ENCODE measurements around the gene F12.

DNA sequence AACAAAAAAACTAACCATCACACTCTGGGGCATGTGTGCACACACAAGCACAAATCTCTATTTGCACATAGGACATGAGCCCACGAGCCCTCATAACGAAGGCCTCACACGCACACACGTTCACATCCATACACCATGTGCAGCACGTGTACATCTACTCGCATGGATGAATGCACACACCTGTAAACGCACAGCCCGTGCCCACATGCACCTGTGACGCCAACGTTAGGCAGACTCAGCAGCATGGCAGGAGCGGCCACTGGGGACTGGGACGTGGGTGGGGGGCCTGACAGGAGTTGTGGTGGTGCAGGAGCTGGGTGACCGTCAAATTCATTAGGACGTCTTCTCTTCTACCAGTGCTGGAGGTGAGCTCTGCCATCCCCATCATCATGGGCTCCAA is 22.0 kb downstream of the F12 start:
- no peak for TF ChIP-seq CTBP1 (IDR thresholded peaks at IDR 0.05; ENCODE audit: borderline replicate concordance)
- no peak for TF ChIP-seq FOXK2 (IDR thresholded peaks at IDR 0.05)
- no peak for TF ChIP-seq L3MBTL2 (conservative IDR thresholded peaks at IDR 0.05)
- no peak for TF ChIP-seq ARNT (IDR thresholded peaks at IDR 0.05)
- TF ChIP-seq, protein P1, sequence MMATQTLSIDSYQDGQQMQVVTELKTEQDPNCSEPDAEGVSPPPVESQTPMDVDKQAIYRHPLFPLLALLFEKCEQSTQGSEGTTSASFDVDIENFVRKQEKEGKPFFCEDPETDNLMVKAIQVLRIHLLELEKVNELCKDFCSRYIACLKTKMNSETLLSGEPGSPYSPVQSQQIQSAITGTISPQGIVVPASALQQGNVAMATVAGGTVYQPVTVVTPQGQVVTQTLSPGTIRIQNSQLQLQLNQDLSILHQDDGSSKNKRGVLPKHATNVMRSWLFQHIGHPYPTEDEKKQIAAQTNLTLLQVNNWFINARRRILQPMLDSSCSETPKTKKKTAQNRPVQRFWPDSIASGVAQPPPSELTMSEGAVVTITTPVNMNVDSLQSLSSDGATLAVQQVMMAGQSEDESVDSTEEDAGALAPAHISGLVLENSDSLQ (IDR thresholded peaks at IDR 0.05): no peak
